ENCODE results near the gene CDC40.

The CDC40 gene

GRCh38 chr6:110246900-110247546 is 66.8 kb downstream of the CDC40 start:
- DNase-seq (ENCODE audit: low read depth), result no peak
- H3K4me3 ChIP-seq (ENCODE audit: low read depth, low read length), result no peak overlapping the region
- TF ChIP-seq, protein P1, sequence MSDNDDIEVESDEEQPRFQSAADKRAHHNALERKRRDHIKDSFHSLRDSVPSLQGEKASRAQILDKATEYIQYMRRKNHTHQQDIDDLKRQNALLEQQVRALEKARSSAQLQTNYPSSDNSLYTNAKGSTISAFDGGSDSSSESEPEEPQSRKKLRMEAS (IDR thresholded peaks at IDR 0.05; ENCODE audit: low read depth, low read length), result no peak
- no peak for TF ChIP-seq MYC (IDR thresholded peaks at IDR 0.05; ENCODE audit: low read depth, low read length)
- TF ChIP-seq, protein P2, sequence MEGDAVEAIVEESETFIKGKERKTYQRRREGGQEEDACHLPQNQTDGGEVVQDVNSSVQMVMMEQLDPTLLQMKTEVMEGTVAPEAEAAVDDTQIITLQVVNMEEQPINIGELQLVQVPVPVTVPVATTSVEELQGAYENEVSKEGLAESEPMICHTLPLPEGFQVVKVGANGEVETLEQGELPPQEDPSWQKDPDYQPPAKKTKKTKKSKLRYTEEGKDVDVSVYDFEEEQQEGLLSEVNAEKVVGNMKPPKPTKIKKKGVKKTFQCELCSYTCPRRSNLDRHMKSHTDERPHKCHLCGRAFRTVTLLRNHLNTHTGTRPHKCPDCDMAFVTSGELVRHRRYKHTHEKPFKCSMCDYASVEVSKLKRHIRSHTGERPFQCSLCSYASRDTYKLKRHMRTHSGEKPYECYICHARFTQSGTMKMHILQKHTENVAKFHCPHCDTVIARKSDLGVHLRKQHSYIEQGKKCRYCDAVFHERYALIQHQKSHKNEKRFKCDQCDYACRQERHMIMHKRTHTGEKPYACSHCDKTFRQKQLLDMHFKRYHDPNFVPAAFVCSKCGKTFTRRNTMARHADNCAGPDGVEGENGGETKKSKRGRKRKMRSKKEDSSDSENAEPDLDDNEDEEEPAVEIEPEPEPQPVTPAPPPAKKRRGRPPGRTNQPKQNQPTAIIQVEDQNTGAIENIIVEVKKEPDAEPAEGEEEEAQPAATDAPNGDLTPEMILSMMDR (IDR thresholded peaks at IDR 0.05; ENCODE audit: low read depth, low read length), result no peak
- no peak for TF ChIP-seq POLR2A (IDR thresholded peaks at IDR 0.05; ENCODE audit: extremely low read depth, insufficient read length)

DNA sequence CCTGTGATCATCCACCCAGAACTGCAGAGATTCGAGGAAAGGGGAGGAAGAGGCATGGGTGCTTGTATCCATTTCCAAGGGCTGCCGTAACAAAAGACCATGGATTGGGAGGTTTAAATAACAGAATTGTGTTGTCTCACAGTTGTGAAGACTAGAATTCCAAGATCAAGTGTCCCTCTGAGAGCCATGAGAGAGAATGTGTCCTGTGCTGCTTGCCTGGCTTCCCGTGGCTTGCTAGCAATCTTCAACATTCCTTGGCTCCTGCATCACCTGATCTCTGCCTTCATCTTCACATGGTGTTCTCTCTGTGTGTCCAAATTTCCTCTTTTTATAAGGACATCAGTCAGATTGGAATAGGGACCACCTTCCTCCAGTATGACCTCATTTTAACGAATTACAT is 69.8 kb downstream of the CDC40 start:
- no peak overlapping the region for H3K4me3 ChIP-seq (ENCODE audit: low read depth, low read length)
- DNase-seq (ENCODE audit: low read depth), result no peak
- TF ChIP-seq, protein P2 (IDR thresholded peaks at IDR 0.05; ENCODE audit: low read depth, low read length), result no peak
- no peak for TF ChIP-seq MYC (IDR thresholded peaks at IDR 0.05; ENCODE audit: low read depth, low read length)
- TF ChIP-seq POLR2A (IDR thresholded peaks at IDR 0.05; ENCODE audit: extremely low read depth, insufficient read length), result no peak
- TF ChIP-seq, protein P1 (IDR thresholded peaks at IDR 0.05; ENCODE audit: low read depth, low read length), result no peak

GRCh38 chr6:110250838-110251237 is 70.6 kb downstream of the CDC40 start:
- DNase-seq (ENCODE audit: low read depth), result no peak
- H3K4me3 ChIP-seq (ENCODE audit: low read depth, low read length), result no peak overlapping the region
- TF ChIP-seq, protein P2 (IDR thresholded peaks at IDR 0.05; ENCODE audit: low read depth, low read length), result no peak
- TF ChIP-seq, protein P1 (IDR thresholded peaks at IDR 0.05; ENCODE audit: low read depth, low read length), result no peak
- TF ChIP-seq POLR2A (IDR thresholded peaks at IDR 0.05; ENCODE audit: extremely low read depth, insufficient read length) (no peak), MYC (IDR thresholded peaks at IDR 0.05; ENCODE audit: low read depth, low read length) (no peak)

DNA sequence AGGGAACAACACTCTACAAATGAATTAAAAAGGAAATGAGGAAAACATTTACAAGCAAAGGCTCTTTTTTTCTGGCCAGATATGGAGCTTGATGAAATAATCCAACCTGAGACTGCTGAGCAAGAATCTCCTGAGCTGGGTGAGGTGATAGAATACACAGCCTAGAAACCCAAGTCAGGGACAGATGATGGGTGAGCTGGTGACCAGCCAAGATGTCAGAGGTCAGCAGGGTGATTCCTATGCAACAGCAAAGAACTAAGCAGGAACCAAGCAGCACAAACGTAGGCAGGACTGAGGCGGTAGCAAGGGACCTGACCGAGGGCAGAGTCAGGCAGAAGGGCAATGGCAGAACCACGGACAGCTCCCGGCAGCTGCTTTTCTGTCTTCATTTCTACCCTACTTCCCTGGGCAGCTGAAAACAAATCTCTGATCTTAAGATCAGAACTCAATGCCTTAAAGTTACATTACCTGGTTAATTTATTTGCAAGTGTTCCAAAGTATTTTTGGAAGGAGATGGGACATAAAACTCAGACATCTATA is 75.1 kb downstream of the CDC40 start:
- TF ChIP-seq MYC (IDR thresholded peaks at IDR 0.05; ENCODE audit: low read depth, low read length), result no peak
- TF ChIP-seq POLR2A (IDR thresholded peaks at IDR 0.05; ENCODE audit: extremely low read depth, insufficient read length), result no peak
- TF ChIP-seq, protein P1 (IDR thresholded peaks at IDR 0.05; ENCODE audit: low read depth, low read length), result no peak
- TF ChIP-seq, protein P2 (IDR thresholded peaks at IDR 0.05; ENCODE audit: low read depth, low read length), result no peak
- peak; percentile 46 for DNase-seq (ENCODE audit: low read depth)
- no peak overlapping the region for H3K4me3 ChIP-seq (ENCODE audit: low read depth, low read length)

DNA sequence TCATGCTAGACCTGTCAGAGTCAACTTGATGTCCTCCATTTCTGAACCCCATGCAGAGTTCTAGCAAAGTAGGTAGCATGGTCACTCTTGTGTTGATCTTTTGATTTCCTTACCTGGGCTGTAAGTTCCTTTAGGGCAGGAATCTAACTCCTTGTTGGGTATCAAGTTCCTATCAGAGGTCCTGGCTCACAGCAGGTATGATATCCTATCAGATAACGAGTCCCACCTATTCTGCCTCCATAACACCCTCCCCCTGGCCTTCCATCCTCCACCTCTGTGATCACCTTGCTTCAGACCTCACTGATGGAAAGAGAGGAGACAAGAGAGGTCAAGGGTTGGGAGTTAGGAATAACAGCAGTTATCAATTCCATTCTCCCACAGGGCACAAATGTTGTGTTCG is 76.1 kb downstream of the CDC40 start:
- TF ChIP-seq MYC (IDR thresholded peaks at IDR 0.05; ENCODE audit: low read depth, low read length) (no peak), POLR2A (IDR thresholded peaks at IDR 0.05; ENCODE audit: extremely low read depth, insufficient read length) (no peak)
- TF ChIP-seq, protein P2 (IDR thresholded peaks at IDR 0.05; ENCODE audit: low read depth, low read length), result no peak
- TF ChIP-seq, protein P1 (IDR thresholded peaks at IDR 0.05; ENCODE audit: low read depth, low read length), result no peak
- H3K4me3 ChIP-seq (ENCODE audit: low read depth, low read length), result no peak overlapping the region
- no peak for DNase-seq (ENCODE audit: low read depth)
